GM18867 (cell line): ENCODE measurements around the gene TBX10.

Experiments used
- ATAC-seq: cut with Tn5 transposase; IDR thresholded peaks from one replicate; pipeline ENCODE4 v1.9.1; 2021; ENCODE audit warnings: mild to moderate bottlenecking, moderate library complexity; ENCODE audit not compliant: unreplicated experiment

Gene TBX10

DNA sequence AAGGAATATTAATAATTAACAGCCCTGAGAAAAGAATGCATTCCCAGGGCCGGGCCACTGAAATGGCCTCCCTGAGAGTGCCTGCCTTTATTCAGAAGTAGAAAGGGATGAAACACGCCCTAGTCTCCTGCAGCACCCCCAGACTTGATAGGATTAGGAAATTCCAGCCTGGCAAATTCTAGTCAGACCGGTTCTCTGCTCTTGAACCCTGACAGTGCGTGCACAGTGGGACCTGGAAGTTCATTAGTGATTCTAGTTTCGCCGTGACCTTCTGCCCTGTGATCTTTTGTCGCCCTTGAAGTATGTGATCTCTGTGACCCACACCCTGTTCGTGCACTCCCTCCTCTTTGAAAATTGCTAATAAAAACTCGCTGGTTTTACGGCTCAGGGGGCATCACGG, 58.1 kb downstream of the TBX10 start:
- ATAC-seq, result no peak
